SU-DHL-6 (cell line): ENCODE data around the gene TEX22.

Source experiments
- CTCF ChIP-seq: fragments of 200-600 bp; sonication (generic); IDR thresholded peaks from one replicate; pipeline ENCODE4 v1.5.1; 2017; ENCODE audit warnings: antibody characterized with exemption, mild to moderate bottlenecking, low read length, moderate library complexity; ENCODE audit not compliant: insufficient read depth, poor library complexity, severe bottlenecking
- EZH2phosphoT487 ChIP-seq: fragments of 200-600 bp; sonication (generic), shearing (Covaris generic); conservative IDR thresholded peaks from 2 replicates; pipeline ENCODE4 v1.6.1; 2018; ENCODE audit warnings: mild to moderate bottlenecking, antibody characterized with exemption, low read length, moderate library complexity, mixed read lengths

- no peak for TF ChIP-seq CTCF
- no peak for TF ChIP-seq EZH2phosphoT487
Observed at GRCh38 chr14:105436402-105436801, 38.1 kb downstream of the TEX22 start.
